GM21529 (cell line): ENCODE data around the gene RFTN1.
"Not testable (repeated sequence)": the region's sequence is repeated elsewhere in the genome, so short reads cannot be mapped to it uniquely, and the experiment has no call there.

Source experiments
- ATAC-seq: cut with Tn5 transposase; IDR thresholded peaks from one replicate; pipeline ENCODE4 v1.9.1; 2021; ENCODE audit not compliant: unreplicated experiment

The RFTN1 gene

DNA sequence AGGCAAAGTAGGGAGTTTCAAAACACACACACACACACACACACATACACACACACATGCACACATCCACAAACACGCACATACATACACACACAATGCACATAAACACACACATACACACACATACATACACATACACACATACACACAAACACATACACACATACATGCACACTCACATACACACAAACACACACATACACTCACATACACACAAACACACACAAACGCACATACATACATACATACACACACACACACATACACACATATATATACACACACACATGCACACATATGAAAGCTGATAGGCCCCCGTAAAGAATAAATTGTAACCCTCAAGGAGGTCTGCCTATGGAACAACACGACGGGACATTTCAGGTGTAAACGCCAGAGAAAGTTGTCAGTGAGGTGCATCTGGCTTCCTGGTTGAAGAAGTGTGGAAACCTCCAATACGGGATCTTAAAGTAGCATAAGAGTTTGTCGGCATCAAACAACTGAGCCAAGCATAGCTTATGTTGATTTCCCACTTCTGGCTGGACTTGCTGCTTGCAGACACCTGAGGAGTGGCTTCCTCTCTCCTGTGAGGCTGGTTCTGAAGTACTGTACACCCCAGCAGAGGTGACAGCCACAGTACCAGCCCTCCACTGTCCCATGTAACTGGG lies 5.8 kb downstream of the RFTN1 start:
- ATAC-seq: no peak

DNA sequence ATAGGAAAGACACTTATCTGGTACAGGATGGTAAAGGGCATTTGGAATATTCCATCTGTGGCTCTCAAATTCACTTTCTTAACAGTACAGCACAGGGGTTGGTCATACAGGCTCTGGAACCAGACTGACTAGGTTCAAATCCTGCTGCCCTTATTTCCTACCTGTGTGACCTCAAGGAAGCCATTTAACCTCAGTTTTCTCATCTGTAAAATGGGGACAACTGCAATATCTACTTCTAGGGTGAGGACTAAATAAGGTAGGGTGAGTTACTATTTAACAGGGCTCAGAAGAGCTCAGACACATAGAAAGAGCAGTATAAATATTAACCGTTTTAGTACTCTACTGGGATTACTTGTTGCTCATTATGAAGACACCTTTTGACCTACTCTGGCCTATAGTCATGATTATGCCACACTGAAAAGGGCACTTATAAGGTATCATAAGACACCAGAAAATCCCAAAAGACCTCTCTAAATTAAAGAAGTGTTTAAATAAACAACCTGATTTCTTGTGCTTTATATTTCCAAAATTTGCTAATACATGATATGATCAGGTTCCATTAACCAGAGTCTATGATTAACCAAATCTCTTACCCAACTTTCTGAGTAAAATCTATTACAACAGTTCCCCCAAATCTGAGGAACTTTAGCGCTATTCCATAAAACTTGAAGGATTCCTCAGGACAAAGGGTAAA lies 6.5 kb downstream of the RFTN1 start:
- ATAC-seq: no peak

DNA sequence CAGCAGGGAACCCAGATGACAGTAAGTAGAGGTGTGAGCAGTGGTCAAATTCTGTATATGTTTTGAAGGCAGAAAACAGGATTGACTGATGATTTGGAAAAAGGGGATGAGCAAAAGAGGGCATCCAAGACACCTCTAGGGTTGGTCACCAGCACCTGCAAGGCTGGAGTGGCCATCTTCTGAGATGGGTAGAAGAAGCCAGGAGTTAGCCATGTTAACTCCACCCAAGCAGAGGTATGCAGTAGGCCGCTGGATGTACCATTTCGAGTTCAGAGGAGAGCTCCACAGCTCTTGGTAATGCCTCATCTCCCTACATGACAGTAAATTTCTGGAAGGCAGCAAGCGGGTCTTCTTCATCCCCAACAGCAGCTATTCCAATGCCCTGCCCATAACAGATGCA lies 7.0 kb downstream of the RFTN1 start:
- ATAC-seq: no peak

DNA sequence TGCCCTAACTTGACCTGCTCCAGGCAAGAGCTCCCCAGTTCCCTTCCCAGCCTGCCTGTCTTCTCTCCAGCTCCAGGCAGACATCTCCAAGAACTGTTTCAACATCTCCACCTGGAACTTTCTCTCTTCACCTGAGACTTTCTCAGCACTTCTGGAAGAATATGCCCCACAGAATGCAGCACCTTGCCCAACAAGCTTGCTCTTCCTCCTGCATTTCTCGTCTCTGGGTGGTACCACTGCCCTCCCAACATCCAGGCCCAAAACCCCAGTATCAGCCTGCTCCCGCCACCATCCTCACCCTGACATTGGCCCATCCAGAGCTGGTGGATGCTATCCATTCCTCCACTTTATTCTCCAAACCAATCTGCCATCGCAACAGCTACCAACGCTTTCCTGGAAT lies 8.8 kb downstream of the RFTN1 start:
- ATAC-seq: no peak

DNA sequence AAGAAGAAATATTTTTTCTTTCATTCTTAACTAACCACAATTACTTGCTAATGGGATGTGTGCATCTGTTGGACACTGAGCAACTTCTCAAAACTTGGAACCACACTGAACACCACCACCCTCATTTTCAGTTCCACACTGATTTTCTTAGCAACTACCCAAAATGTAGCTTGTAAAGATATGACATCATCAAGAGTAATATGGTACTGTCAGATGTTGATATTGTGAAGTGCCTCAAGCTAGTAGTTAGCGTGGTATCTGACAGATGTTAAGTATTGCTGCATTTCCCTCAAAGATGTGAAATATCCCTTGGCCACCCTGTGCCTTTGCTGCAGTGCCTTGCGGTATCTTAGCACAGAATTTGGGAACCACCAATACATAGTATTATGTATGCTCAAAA lies 9.3 kb downstream of the RFTN1 start:
- ATAC-seq: peak; percentile 82

DNA sequence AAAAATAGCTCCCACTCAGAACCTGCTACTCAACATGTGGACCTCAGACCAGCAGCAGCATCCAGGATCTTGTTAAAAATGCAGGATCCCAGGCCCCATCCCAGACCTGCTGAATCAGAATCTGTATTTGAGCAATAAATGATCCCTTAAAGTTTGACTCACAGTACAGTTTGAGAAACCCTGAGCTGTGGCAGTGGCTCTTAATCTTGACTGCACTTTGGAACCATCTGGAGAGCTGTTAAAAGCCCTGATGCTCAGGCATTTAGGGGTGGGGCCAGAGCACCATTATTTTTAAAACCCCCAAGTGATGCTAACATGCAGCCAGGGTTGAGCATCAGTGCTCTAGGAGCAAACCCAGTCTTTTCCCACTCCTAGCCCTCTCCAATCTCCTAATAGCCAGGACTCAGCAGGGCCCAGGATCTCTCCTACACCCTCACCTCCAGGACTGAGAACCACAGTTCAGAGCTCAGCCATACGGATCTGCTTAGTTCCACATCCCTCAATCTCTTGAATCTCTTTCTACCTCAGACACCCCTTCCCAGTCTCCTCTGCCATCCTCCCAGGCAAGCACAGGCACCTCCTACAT lies 10.2 kb downstream of the RFTN1 start:
- no peak for ATAC-seq

DNA sequence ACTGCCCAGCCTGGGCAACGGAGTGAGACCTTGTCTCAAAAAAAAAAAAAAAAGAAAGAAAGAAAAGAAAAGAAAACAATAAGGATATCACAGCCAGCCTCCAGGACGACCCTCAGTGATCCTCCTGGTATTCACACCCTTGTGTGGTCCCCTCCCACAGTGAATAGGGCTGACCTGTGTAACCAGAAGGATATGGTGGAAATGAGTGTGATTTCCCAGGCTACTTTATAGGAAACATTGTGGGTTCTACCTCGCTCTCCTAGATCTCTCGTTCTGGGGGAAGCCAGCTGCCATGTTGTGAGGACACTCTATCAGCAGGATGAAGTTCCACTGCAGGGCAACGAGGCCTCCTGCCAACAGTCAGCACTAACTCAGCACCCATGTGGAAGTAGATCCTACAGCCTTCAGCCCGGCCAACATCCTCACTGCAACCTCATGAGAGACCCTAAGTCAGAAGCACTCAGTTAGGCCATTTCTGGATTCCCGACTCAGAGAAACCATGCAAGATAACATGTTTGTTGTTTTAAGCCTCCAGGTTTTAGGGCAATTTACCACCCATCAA lies 11.1 kb downstream of the RFTN1 start:
- ATAC-seq: no peak

DNA sequence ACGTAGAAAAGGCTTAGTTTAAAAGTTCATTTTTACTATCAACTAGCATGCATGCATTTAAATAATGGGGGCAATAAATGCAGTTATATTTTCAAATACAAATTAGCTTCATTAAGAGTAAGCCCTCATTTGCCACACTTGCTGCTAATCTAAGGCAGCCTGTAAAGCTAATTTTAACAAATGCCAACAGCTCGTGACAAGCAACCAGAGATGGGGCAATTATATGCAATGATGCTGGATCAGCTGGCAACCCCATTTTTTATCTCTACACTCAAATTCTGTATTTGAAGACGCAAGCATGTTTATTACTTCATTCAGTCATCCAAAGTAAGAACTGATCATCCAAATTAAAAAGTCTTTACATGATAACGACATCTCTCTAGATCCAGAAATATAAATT lies 12.1 kb downstream of the RFTN1 start:
- no peak for ATAC-seq

DNA sequence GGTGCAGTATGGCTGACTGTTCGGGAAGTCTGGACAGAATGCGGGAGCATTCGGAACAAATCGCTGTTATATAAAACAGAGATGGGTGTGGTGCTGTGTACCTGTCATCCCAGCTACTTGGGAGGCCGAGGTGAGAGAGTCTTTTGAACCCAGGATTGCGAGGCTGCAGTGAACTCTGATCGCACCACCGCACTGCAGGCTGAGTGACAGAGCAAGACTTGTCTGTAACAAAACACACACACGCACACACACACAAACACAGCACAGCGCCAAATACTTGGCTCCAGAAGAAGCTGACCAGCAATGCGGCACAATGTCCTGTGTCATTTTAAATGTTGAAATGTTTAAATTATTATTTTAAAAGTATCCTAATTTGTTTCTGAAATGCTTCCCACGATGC lies 12.6 kb downstream of the RFTN1 start:
- ATAC-seq: no peak

DNA sequence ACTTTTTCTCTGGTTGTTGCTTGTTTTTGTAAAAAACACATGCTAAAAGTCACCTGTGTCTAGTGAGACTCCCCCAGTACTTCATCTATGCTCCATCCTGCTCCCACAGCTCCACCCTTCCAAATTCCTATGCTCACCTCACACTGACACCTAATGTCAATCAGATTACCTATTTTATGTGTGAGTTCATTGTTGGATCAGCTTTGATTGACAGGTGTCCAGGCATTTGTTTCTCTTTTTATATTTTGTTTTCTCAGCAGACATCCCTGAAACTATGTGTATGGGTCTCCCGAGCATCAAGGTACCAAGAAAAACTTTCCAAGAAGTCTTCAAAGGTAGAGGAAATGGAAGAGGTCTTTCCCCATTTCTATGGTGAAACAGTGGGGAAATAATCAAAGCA lies 13.4 kb downstream of the RFTN1 start:
- no peak for ATAC-seq

DNA sequence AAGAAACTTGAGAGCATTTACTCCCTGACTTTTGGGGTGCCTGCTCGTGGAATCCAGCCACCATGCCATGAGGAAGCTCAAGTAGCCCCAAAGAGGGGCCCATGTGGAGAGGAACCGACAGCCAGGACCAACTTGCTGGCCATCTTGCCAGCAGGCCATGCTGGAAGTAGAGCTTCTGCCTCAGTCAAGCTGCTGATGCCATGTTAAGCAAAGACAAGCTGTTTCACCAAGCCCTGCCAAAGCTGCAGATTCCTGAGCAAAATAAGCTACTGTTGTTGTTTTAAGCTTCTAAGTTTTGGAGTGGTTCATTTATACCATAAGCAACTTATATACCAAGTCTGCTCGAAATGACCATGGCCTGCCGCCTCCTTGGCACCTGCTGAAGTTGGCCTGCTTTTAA lies 14.1 kb downstream of the RFTN1 start:
- no peak for ATAC-seq

DNA sequence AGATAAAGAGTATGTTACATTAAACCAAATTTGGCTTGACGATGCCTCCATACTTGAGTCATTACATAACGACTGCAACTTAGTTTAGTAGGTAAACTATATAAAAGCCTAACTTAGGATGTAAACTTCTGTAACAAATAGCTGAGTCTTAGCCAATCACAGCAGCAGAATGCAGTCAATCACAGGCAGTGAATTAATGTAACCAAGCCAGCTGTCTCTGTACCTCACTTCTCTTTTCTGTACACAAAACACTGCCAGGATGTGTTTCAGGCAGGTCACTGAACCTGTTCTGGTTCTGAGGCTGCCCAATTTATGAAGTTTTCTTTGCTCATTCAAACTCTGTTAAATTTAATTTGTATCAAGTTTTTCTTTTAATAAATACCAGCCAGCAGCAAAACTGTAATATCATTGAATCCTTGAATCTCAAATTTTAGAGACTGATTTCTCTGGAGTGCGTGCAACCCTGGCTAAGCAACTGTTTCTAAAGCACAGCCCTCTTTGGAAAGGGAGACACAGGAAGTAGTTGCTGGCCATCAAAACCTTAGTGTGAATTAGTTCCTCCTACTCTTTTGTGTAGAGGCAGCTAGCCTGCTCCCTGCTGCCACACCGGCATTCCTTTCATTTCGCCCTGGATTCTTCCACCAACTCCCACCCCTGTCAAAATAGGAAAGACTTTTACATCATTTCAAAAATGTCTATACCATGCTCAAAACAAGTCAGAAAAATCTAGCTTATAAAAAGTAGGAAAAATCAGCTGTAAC lies 15.2 kb downstream of the RFTN1 start:
- peak; percentile 37 for ATAC-seq

DNA sequence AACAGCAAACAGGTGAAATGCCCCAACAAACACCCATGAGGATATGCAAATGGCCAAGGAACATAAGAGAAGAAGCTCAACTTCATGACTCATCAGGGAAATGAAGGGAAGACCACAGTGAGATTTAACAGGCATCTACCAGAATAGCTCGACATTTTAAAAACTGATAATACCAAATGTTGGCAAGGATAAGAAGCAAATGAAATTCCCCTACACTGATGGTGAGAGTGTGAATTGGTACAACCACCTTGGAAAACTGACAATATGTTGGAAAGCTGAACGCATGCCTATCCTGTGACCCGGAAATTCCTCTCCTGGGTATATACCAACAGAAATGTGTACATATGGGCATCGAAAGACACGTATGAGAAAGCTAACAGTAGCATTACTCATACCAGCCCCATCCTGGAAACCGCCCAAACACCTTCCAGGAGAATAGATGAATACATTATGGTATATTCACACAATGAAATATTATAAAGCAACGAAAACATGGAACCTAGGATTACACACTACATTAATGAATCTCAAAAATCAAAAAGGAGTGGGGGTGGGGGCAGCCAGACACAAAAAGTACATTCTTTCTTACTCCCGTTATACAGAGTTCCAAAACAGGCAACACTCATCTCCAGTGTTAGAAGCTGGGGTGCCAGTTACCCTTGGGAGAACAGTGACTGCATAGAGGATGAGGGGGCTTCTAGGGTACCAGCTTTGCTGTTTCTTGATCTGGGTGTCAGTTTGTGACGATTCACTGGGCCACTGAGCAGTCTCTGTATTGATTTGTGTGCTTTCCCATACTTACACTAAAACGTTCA lies 16.9 kb downstream of the RFTN1 start:
- ATAC-seq: peak; percentile 76

DNA sequence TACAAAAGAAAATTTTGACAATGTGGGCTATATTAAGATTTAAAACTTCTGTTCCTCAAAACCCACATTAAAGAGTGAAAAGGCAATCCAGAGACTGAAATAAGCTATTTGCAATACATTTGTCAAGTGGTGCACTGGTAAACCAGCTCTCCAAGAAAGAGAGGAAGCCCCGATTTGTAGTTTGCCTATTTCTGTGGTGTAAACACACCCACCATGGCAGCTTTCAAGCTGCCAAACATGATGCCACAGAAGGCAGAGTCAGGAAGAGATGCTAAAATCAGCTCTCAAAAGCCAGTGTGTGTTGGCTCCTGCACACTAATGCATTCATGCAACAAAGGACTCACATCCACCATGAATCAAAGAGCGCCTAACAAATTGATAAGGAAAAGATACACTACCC lies 17.5 kb downstream of the RFTN1 start:
- peak; percentile 40 for ATAC-seq

DNA sequence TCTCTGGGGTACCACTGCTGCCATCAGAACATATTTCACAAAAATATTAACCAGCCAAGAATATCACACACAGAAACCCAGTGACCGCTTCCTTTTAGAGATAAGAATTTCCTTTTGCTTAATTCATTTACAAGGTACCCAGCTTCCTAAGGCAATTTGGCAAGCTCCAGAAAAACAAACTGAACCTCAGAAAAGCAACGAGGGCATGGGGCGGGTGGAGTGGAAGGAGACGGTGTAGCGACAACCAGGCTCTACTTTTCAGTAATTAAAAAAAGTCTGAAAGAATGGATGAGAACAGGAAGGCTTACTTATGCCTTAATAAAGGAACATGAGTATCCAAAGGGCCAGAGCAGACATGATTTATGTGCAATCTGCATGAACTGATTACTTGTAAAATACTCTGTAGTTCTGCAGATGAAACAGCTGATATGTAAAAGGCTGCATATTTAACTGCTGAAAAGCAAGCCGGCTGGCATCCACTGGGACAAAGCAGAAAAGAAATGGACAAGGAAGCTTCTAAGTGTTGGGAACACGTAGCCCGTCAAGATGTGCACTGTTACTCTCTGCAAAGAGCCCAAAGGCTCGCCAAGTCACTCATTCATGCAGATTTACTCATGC lies 18.6 kb downstream of the RFTN1 start:
- ATAC-seq: no peak

DNA sequence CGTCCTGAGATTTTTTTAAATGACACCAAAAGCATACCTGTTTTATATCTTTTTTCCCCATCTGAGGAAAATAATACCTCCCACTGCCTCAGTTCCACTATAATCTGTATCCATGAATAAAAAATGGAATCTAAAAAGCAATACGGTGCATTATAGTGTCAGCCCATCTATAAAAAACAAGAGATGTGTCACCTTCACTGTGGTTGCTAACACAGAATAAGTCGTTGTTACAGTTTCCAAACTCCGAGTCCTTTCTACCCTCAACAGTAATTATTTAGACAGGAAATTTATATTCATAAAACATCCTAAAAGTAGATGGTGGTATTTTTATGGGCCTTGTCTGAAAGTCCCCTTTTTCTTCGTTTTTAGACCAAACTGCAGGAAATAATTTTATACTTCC lies 19.4 kb downstream of the RFTN1 start:
- ATAC-seq: no peak

DNA sequence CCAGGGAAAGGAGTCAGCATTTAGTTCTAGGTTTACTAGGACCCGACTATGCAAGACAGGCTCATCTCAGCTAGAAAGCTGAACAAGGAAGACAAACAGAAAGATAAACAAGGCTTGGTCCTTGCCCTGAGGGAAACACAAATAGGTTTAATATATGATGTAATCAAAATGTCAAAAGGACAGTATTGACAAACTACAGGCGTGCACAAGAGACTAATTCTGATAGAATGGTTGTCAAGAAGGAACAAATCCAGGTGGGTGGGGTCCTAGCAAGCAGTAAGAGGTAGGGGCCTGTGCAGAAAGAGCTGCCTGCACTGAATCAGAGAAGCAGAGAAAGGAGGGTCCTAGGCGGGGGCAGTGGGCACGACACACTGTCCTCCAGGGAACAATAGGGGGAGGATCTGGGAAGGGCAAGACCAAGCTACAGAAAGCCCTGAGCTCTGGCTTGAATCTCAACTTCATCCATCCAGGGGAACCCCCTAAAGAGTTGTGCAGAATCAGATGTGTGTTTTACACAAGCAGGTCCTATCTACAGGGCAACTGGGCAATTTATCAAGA lies 23.4 kb downstream of the RFTN1 start:
- no peak for ATAC-seq

DNA sequence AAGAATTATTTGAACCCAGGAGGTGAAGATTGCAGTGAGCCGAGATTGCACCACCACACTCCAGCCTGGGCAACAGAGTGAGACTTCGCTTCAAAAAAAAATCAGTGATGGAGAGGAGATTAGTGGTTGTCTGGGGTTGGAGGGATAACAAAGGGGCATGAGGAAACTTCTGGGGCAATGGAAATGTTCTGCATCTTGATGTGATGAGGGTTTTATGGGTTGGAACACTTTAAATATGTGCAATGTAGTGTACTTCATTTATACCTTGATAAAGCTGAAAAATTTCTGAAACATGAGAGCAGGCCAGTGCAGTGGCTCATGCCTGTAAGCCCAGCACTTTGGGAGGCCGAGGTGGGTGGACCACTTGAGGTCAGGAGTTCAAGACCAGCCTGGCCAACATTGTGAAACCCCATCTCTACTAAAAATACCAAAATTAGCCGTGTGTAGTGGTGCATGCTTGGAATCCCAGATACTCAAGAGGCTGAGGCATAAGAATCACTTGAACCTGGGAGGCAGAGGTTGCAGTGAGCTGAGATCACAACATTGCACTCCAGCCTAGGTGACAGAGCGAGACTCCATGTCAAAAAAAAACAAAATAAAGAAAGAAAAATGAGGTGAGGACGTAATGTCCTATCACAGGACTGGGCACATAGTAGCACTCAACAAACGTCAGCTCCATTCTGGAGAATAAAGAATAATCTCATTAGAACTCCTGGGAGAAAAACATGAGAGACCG lies 24.0 kb downstream of the RFTN1 start:
- ATAC-seq: not testable (repeated sequence)

DNA sequence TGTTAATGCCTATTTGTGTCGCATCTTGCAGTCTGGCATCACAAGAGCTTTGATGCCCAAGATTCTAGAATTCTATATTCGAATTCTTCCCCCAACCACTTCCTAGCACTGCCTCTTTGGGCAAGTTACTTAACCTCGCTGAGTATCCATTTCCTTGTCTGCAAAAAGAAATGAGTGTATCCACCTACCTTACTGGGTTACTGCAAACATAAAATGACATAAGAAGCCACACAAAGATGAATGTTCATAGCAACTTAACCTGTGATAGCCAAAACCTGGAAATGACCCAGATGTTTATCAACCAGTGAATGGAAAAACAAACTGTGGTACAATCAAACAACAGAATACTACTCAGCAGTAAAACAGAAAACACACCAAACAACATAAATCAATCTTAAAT lies 24.9 kb downstream of the RFTN1 start:
- ATAC-seq: no peak
